NCI-H510A treated with DMSO at 0.1 percent for 48 hours (cell line): ENCODE results near the gene ERBB3.
"Not testable (repeated sequence)": the region's sequence is repeated elsewhere in the genome, so short reads cannot be mapped to it uniquely, and the experiment has no call there.

Source experiments
- DNase-seq: peaks from one replicate; lab custom pipeline; 2025; lab: John Stamatoyannopoulos, UW

Gene ERBB3

GRCh38 chr12:56079723-56080555 is at the start of gene ERBB3:
Gene ERBB3, plus strand, starts transcription at chr12:56080165. Its CDS starts 136 bp downstream, at chr12:56080301.
- DNase-seq: peak; percentile 88

- no peak for DNase-seq
Measured at GRCh38 chr12:56031987-56032386, 48.0 kb upstream of the ERBB3 start.

GRCh38 chr12:56034586-56035332 is 45.2 kb upstream of the ERBB3 start:
- DNase-seq: no peak

- no peak for DNase-seq
Measured at GRCh38 chr12:56037161-56037560, 42.8 kb upstream of the ERBB3 start.

- no peak for DNase-seq
Measured at GRCh38 chr12:56038022-56038655, 41.8 kb upstream of the ERBB3 start.

GRCh38 chr12:56040151-56040550 is 39.8 kb upstream of the ERBB3 start:
- no peak for DNase-seq

GRCh38 chr12:56040963-56041551 is 38.9 kb upstream of the ERBB3 start:
- peak; percentile 84 for DNase-seq

- DNase-seq: peak; percentile 99
Measured at GRCh38 chr12:56041552-56042429, 38.2 kb upstream of the ERBB3 start, which contains the start of gene RPS26. Gene RPS26, plus strand, starts transcription at chr12:56041918. Its CDS starts 249 bp downstream, at chr12:56042167.

- DNase-seq: not testable (repeated sequence)
Measured at GRCh38 chr12:56042430-56042813, 37.5 kb upstream of the ERBB3 start.

- no peak for DNase-seq
Measured at GRCh38 chr12:56042843-56043242, 37.1 kb upstream of the ERBB3 start.

- DNase-seq: no peak
Measured at GRCh38 chr12:56046027-56046780, 33.8 kb upstream of the ERBB3 start.

GRCh38 chr12:56053407-56053893 is 26.5 kb upstream of the ERBB3 start:
- no peak for DNase-seq

- not testable (repeated sequence) for DNase-seq
Measured at GRCh38 chr12:56059964-56060363, 20.0 kb upstream of the ERBB3 start.

GRCh38 chr12:56061982-56062381 is 18.0 kb upstream of the ERBB3 start:
- no peak for DNase-seq

GRCh38 chr12:56062996-56063395 is 17.0 kb upstream of the ERBB3 start:
- no peak for DNase-seq

GRCh38 chr12:56071648-56072047 is 8.3 kb upstream of the ERBB3 start:
- DNase-seq: no peak

- no peak for DNase-seq
Measured at GRCh38 chr12:56074396-56074795, 5.6 kb upstream of the ERBB3 start.

GRCh38 chr12:56077966-56078365 is 2.0 kb upstream of the ERBB3 start:
- DNase-seq: not testable (repeated sequence)

GRCh38 chr12:56078427-56078826 is 1.5 kb upstream of the ERBB3 start:
- DNase-seq: no peak
